ENCODE data around the gene POFUT1. TPM values are rescaled to one million over a fixed set of nuclear protein-coding genes. Genes with fewer than 3 reads are reported as not detected.

The POFUT1 gene
- total and polyA plus RNA-seq, 8 donors, result 2.3 to 33.8 (median 11.2) TPM

- no peaks in the 10 kb centered on the region for H3K9me3 ChIP-seq
- no peak overlapping the region for H3K4me3 ChIP-seq
- peaks cover 15 to 62% (median 57%) of the 10 kb centered on the region in 4 donors for H3K36me3 ChIP-seq
- H3K27me3 ChIP-seq, result no peaks in the 10 kb centered on the region
- no peak for DNase-seq
- intact Hi-C loops (cut with DNase I; ENCODE audit: low total_unique reads), result no loop called here
- H3K27ac ChIP-seq, result no peak overlapping the region
- TF ChIP-seq, protein P1, sequence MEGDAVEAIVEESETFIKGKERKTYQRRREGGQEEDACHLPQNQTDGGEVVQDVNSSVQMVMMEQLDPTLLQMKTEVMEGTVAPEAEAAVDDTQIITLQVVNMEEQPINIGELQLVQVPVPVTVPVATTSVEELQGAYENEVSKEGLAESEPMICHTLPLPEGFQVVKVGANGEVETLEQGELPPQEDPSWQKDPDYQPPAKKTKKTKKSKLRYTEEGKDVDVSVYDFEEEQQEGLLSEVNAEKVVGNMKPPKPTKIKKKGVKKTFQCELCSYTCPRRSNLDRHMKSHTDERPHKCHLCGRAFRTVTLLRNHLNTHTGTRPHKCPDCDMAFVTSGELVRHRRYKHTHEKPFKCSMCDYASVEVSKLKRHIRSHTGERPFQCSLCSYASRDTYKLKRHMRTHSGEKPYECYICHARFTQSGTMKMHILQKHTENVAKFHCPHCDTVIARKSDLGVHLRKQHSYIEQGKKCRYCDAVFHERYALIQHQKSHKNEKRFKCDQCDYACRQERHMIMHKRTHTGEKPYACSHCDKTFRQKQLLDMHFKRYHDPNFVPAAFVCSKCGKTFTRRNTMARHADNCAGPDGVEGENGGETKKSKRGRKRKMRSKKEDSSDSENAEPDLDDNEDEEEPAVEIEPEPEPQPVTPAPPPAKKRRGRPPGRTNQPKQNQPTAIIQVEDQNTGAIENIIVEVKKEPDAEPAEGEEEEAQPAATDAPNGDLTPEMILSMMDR (IDR thresholded peaks at IDR 0.05), result no peak
- TF ChIP-seq POLR2AphosphoS5 (IDR thresholded peaks at IDR 0.05) (no peak), EP300 (IDR thresholded peaks at IDR 0.05) (no peak), POLR2A (IDR thresholded peaks at IDR 0.05) (no peak)
- WGBS, 5 donors, result 81 to 95% (median 89%) methylated on average over 3 of the region's 3 CpGs
- peaks cover 0 to 24% (median 9%) of the 10 kb centered on the region in 4 donors for H3K4me1 ChIP-seq
Measured at GRCh38 chr20:32236048-32236533, 28.4 kb downstream of the POFUT1 start.

GRCh38 chr20:32236819-32237218 is 29.1 kb downstream of the POFUT1 start:
- intact Hi-C loops (cut with DNase I; ENCODE audit: low total_unique reads), result no loop called here
- DNase-seq, result no peak
- Histone ChIP-seq H3K4me1 (peaks cover 0 to 24% (median 9%) of the 10 kb centered on the region in 4 donors), H3K9me3 (no peaks in the 10 kb centered on the region), H3K36me3 (peaks cover 15 to 55% (median 50%) of the 10 kb centered on the region in 4 donors), H3K27me3 (no peaks in the 10 kb centered on the region), H3K27ac (no peak overlapping the region), H3K4me3 (no peak overlapping the region)
- WGBS, 5 donors, result 92 to 100% (median 97%) methylated on average over 2 of the region's 2 CpGs
- no peak for TF ChIP-seq POLR2AphosphoS5 (IDR thresholded peaks at IDR 0.05)
- TF ChIP-seq EP300 (IDR thresholded peaks at IDR 0.05), result no peak
- TF ChIP-seq POLR2A (IDR thresholded peaks at IDR 0.05), result no peak
- TF ChIP-seq, protein P1 (IDR thresholded peaks at IDR 0.05), result no peak

DNA sequence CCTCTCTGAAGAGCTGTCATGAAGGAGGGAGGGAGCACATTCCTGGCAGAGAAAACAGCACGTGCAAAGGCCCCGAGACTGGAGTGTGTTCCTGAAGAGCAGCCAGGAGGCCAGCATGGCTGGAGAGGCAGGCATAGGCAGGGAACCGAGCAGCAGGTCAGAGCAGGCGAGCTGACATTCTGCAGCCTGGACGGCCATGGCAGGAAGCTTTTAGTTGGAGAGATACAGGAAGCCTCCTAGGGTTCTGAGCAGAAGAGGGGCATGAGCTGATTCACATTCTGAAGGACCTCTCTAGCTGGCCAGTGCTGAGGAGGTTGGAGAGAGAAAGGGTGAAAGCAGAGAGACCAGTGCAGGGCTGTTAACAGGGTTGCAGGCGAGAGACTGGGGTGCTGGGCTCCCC is 29.7 kb downstream of the POFUT1 start:
- no peaks in the 10 kb centered on the region for H3K27me3 ChIP-seq
- no peak for DNase-seq
- 82 to 95% (median 88%) methylated on average over 6 of the region's 6 CpGs for WGBS, 5 donors
- no peak overlapping the region for H3K4me3 ChIP-seq
- H3K9me3 ChIP-seq, result no peaks in the 10 kb centered on the region
- H3K27ac ChIP-seq, result no peak overlapping the region
- TF ChIP-seq POLR2A (IDR thresholded peaks at IDR 0.05) (no peak), EP300 (IDR thresholded peaks at IDR 0.05) (no peak), POLR2AphosphoS5 (IDR thresholded peaks at IDR 0.05) (no peak)
- TF ChIP-seq, protein P1 (IDR thresholded peaks at IDR 0.05), result no peak
- peaks cover 14 to 49% (median 44%) of the 10 kb centered on the region in 4 donors for H3K36me3 ChIP-seq
- peaks cover 0 to 18% (median 9%) of the 10 kb centered on the region in 4 donors for H3K4me1 ChIP-seq
- intact Hi-C loops (cut with DNase I; ENCODE audit: low total_unique reads), result no loop called here

DNA sequence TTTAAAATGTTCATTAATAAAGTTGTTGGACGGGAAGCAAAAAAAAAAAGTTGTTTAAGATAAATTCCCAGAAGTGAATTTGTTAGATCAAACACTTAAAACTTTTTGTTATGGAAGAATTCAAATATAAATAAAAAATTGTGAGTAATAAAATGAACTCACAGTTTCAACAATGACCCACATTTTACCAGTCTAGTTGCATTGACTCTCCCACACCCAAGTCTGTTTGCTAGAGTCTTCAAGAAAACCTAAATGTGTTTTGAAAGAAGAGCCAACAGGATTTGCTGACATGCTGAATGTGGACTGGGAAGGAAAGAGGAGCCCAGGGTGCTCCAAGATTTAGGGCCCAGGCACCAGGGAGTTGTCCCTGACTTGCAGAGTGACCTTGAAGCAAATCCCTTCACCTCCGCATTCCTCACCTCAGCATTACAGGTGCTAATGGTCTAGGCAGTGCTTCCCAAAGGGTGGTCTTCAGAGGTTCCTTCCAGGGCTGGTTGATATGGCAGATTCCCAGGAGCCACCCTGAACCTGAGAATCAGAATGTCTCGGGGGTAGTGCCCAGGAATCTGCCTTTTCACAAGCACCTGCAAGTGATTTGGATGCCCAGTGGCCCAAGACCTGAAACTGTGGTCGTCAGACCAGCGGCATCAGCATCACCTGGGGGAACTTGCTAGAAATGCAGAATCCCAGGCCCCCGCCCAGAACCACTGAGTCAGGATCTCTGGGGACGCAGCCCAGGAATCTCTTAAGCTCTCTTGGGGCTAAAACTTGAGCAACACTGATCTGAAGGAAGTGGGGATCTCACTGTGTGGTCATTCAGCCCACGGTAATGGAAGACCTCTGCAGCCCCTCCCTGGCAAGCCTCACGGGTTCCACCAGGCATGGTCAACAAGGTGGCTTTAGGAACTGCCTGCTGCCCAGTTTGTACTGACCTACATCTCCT is 31.1 kb downstream of the POFUT1 start:
- no peak for DNase-seq
- H3K27me3 ChIP-seq, result no peaks in the 10 kb centered on the region
- no peaks in the 10 kb centered on the region for H3K9me3 ChIP-seq
- H3K4me1 ChIP-seq, result peaks cover 0 to 15% (median 9%) of the 10 kb centered on the region in 4 donors
- TF ChIP-seq POLR2A (IDR thresholded peaks at IDR 0.05) (no peak), EP300 (IDR thresholded peaks at IDR 0.05) (no peak), POLR2AphosphoS5 (IDR thresholded peaks at IDR 0.05) (no peak)
- TF ChIP-seq, protein P1 (IDR thresholded peaks at IDR 0.05), result no peak
- peaks cover under 1 to 35% (median 30%) of the 10 kb centered on the region in 4 donors for H3K36me3 ChIP-seq
- 85 to 95% (median 89%) methylated on average over 7 to 9 of the region's 9 CpGs for WGBS, 5 donors
- intact Hi-C loops (cut with DNase I; ENCODE audit: low total_unique reads), result no loop called here
- H3K27ac ChIP-seq, result no peak overlapping the region
- no peak overlapping the region for H3K4me3 ChIP-seq

All from stomach (tissue), 9 donors.